ENCODE data around the gene WNT7A. TPM values are rescaled to one million over a fixed set of nuclear protein-coding genes. Genes with fewer than 3 reads are reported as not detected.

WNT7A gene
- total and polyA plus RNA-seq, 2 experiments from 2014 or later: not detected

- Histone ChIP-seq H3K27me3 (replicated peaks; ENCODE audit: insufficient read depth) (0 out of 2 replicates have a peak, but pooled peaks cover 5% of the 10 kb centered on the region), H3F3A (ENCODE audit: insufficient read depth) (no peaks in the 10 kb centered on the region), H3K9me3 (ENCODE audit: low read depth) (no peaks in the 10 kb centered on the region), H3K9ac (no peak overlapping the region), H3K4me3 (no peak overlapping the region), H3K4me1 (ENCODE audit: insufficient read depth) (no peaks in the 10 kb centered on the region), H3K9me2 (ENCODE audit: insufficient read depth) (no peaks in the 10 kb centered on the region), H3K36me3 (ENCODE audit: low read depth) (no peaks in the 10 kb centered on the region), H4K20me1 (ENCODE audit: insufficient read depth) (no peaks in the 10 kb centered on the region), H3K79me2 (ENCODE audit: insufficient read depth) (no peaks in the 10 kb centered on the region), H3K27ac (no peak overlapping the region), H3K4me2 (ENCODE audit: unreplicated experiment) (no peak overlapping the region), H2AFZ (no peak overlapping the region)
- DNase-seq: no peak
- 33 to 37% methylated on average over 5 of the region's 5 CpGs for WGBS, 2 experiments (ENCODE audit: low coverage in 1 of 2, low lambda C conversion rate in 2 of 2, missing lambda C conversion rate in 2 of 2)
- in situ Hi-C loops (cut with MboI): no loop called here
- TF ChIP-seq EZH2phosphoT487 (IDR thresholded peaks at IDR 0.05; ENCODE audit: insufficient read depth, low read depth) (no peak), EZH2 (IDR thresholded peaks at IDR 0.05; ENCODE audit: insufficient read depth, poor library complexity, severe bottlenecking) (no peak)
These were observed 30.9 kb downstream of the WNT7A start for GRCh38 chr3:13849018-13849417.

DNA sequence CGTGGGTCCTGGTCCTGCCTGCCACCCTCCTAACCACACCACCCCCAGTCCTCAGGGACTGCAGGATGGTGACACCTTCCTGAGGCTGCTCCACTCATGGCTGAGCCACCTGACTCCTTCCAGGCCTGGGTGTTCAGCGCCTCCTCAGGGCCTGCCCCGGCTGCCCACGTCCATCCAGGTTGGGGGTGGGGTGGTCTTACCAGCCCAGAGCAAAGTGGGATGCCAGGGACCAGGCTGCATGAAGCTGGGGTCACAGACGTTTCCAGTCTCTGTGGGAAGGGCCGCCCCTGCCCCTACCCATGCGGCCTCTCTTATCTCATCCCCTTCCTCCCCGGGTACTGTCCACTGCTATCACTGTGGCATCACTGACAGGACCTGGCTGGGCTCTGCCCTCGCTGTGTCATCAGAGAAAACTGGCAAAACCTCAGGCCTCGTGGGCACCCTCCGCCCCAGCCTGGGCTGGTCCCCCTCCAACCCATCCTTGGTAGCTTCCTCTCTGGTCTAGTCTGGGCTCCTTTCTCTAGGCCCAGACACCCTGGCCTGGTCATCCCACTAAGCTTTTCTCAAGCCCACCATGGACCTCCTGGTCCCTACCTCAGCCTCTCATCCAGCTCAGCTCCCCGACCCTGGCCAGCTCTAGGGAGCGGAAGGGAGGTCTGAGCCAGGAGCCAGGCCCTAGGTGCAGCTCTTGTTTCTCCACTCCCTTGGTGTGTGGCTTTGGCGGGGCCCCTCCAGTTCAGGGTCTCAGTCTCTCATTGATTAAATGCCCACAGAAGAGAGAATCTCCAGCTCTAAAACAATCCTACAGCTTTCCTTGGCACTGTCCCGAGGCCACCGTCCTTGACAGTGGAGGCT lies 32.9 kb downstream of the WNT7A start:
- TF ChIP-seq EZH2 (IDR thresholded peaks at IDR 0.05; ENCODE audit: insufficient read depth, poor library complexity, severe bottlenecking) (no peak), EZH2phosphoT487 (IDR thresholded peaks at IDR 0.05; ENCODE audit: insufficient read depth, low read depth) (no peak)
- H3K27ac ChIP-seq: no peak overlapping the region
- H2AFZ ChIP-seq: no peak overlapping the region
- H3F3A ChIP-seq (ENCODE audit: insufficient read depth): no peaks in the 10 kb centered on the region
- in situ Hi-C loops (cut with MboI): no loop called here
- H3K9me3 ChIP-seq (ENCODE audit: low read depth): no peaks in the 10 kb centered on the region
- H3K27me3 ChIP-seq (replicated peaks; ENCODE audit: insufficient read depth): 0 out of 2 replicates have a peak, but pooled peaks cover 5% of the 10 kb centered on the region
- H3K4me1 ChIP-seq (ENCODE audit: insufficient read depth): no peaks in the 10 kb centered on the region
- WGBS, 2 experiments (ENCODE audit: low coverage in 1 of 2, low lambda C conversion rate in 2 of 2, missing lambda C conversion rate in 2 of 2): 32 to 40% methylated on average over 14 to 16 of the region's 16 CpGs
- no peak overlapping the region for H3K4me3 ChIP-seq
- DNase-seq: no peak
- H4K20me1 ChIP-seq (ENCODE audit: insufficient read depth): no peaks in the 10 kb centered on the region
- no peaks in the 10 kb centered on the region for H3K79me2 ChIP-seq (ENCODE audit: insufficient read depth)
- H3K9me2 ChIP-seq (ENCODE audit: insufficient read depth): no peaks in the 10 kb centered on the region
- no peak overlapping the region for H3K4me2 ChIP-seq (ENCODE audit: unreplicated experiment)
- H3K9ac ChIP-seq: no peak overlapping the region
- no peaks in the 10 kb centered on the region for H3K36me3 ChIP-seq (ENCODE audit: low read depth)

DNA sequence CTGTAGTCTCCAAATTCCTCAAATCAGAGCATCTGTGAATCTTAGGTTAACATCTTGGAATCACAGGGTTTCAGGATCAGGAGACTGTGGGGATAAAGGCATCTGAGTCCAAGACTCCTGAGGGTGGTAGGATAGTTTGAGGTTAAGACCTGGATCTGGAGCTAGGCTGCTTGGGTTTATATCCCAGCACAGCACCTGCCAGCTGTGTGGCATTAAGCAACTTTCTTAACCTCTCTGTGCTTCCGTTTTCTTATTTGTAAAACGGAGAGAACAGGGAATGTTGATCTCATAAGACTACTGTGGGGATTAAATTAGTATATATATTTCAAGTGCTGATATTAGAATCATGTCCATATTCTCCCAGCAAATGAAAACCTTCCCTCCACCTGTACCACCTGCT lies 33.6 kb downstream of the WNT7A start:
- WGBS, 2 experiments (ENCODE audit: low coverage in 1 of 2, low lambda C conversion rate in 2 of 2, missing lambda C conversion rate in 2 of 2): 6 to 9% methylated on average over 2 of the region's 2 CpGs
- Histone ChIP-seq H3K27me3 (replicated peaks; ENCODE audit: insufficient read depth) (0 out of 2 replicates have a peak, but pooled peaks cover 5% of the 10 kb centered on the region), H4K20me1 (ENCODE audit: insufficient read depth) (no peaks in the 10 kb centered on the region), H3K79me2 (ENCODE audit: insufficient read depth) (no peaks in the 10 kb centered on the region), H3K36me3 (ENCODE audit: low read depth) (no peaks in the 10 kb centered on the region), H3K9ac (no peak overlapping the region), H3K4me3 (no peak overlapping the region), H3K9me3 (ENCODE audit: low read depth) (no peaks in the 10 kb centered on the region), H3K27ac (no peak overlapping the region), H2AFZ (no peak overlapping the region), H3K4me2 (ENCODE audit: unreplicated experiment) (no peak overlapping the region), H3F3A (ENCODE audit: insufficient read depth) (no peaks in the 10 kb centered on the region), H3K4me1 (ENCODE audit: insufficient read depth) (no peaks in the 10 kb centered on the region), H3K9me2 (ENCODE audit: insufficient read depth) (no peaks in the 10 kb centered on the region)
- TF ChIP-seq EZH2phosphoT487 (IDR thresholded peaks at IDR 0.05; ENCODE audit: insufficient read depth, low read depth) (no peak), EZH2 (IDR thresholded peaks at IDR 0.05; ENCODE audit: insufficient read depth, poor library complexity, severe bottlenecking) (no peak)
- no peak for DNase-seq
- in situ Hi-C loops (cut with MboI): no loop called here

GRCh38 chr3:13845806-13846205 lies 34.1 kb downstream of the WNT7A start:
- no peaks in the 10 kb centered on the region for H3F3A ChIP-seq (ENCODE audit: insufficient read depth)
- H3K4me3 ChIP-seq: no peak overlapping the region
- no peak overlapping the region for H3K27ac ChIP-seq
- DNase-seq: no peak
- no peaks in the 10 kb centered on the region for H3K9me2 ChIP-seq (ENCODE audit: insufficient read depth)
- no peaks in the 10 kb centered on the region for H3K4me1 ChIP-seq (ENCODE audit: insufficient read depth)
- no peaks in the 10 kb centered on the region for H3K79me2 ChIP-seq (ENCODE audit: insufficient read depth)
- in situ Hi-C loops (cut with MboI): no loop called here
- no peak overlapping the region for H2AFZ ChIP-seq
- no peak overlapping the region for H3K4me2 ChIP-seq (ENCODE audit: unreplicated experiment)
- H4K20me1 ChIP-seq (ENCODE audit: insufficient read depth): no peaks in the 10 kb centered on the region
- no peak for TF ChIP-seq EZH2phosphoT487 (IDR thresholded peaks at IDR 0.05; ENCODE audit: insufficient read depth, low read depth)
- no peak for TF ChIP-seq EZH2 (IDR thresholded peaks at IDR 0.05; ENCODE audit: insufficient read depth, poor library complexity, severe bottlenecking)
- WGBS, 2 experiments (ENCODE audit: low coverage in 1 of 2, low lambda C conversion rate in 2 of 2, missing lambda C conversion rate in 2 of 2): 40 to 45% methylated on average over 7 of the region's 7 CpGs
- no peaks in the 10 kb centered on the region for H3K9me3 ChIP-seq (ENCODE audit: low read depth)
- no peaks in the 10 kb centered on the region for H3K36me3 ChIP-seq (ENCODE audit: low read depth)
- 0 out of 2 replicates have a peak, but pooled peaks cover 5% of the 10 kb centered on the region for H3K27me3 ChIP-seq (replicated peaks; ENCODE audit: insufficient read depth)
- no peak overlapping the region for H3K9ac ChIP-seq
